Liver (tissue), 3 donors: ENCODE data around the gene SORCS2.

ENCODE experiments used
- CTCF ChIP-seq: fragments of 150-350 bp; IDR thresholded peaks from 2 replicates; pipeline ENCODE4 v1.5.1; 2017; ENCODE audit warnings: improper control_type of control experiment, low read depth, low read length; ENCODE audit not compliant: missing input control
- GABPA ChIP-seq, 2 donors: IDR thresholded peaks in 1 of 2; conservative IDR thresholded peaks in 1 of 2; 2 replicates each; pipeline ENCODE4 v1.6.1; 2016; ENCODE audit warnings: antibody characterized with exemption in 2 of 2, mild to moderate bottlenecking in 1 of 2, moderate library complexity in 1 of 2
- JUND ChIP-seq, 2 donors: IDR thresholded peaks; 2 replicates each; pipeline ENCODE4 v1.6.1; 2016; ENCODE audit warnings: antibody characterized with exemption in 2 of 2
- YY1 ChIP-seq: IDR thresholded peaks from 2 replicates; pipeline ENCODE4 v1.6.1; 2016; ENCODE audit warnings: antibody characterized with exemption, mild to moderate bottlenecking
- ZBTB33 ChIP-seq: IDR thresholded peaks from 2 replicates; pipeline ENCODE4 v1.6.1; 2016; ENCODE audit warnings: antibody characterized with exemption
- donor health status: healthy.
- donor health status: healthy.

- TF ChIP-seq CTCF = no peak
- TF ChIP-seq YY1 = no peak
- no peak for TF ChIP-seq JUND (IDR thresholded peaks at IDR 0.05)
- TF ChIP-seq GABPA (IDR thresholded peaks at IDR 0.05 in 1 of 2, conservative IDR thresholded peaks at IDR 0.05 in 1 of 2) = no peak
- TF ChIP-seq ZBTB33 = no peak
Measured at GRCh38 chr4:7625071-7625470, 432.7 kb downstream of the SORCS2 start.
